Naive B cell (primary cell): ENCODE measurements around the gene P4HA1. TPM values are rescaled to one million over a fixed set of nuclear protein-coding genes. Genes with fewer than 3 reads are reported as not detected.
A peak's percentile ranks its signal among the peaks of the same experiment; 100 is the strongest.

Source experiments
- ATAC-seq, 2 donors: fragments of 150-1000 bp; cut with Tn5 transposase; 2 replicates each; pipeline ENCODE4 v1.10.0; 2021; ENCODE audit warnings: low read depth in 2 of 2, mild to moderate bottlenecking in 2 of 2, moderate library complexity in 2 of 2
- DNase-seq: peaks from one replicate; pipeline ENCODE4 v3.0.0; 2022
- H3K27ac Mint-ChIP-seq, 6 donors: one replicate each; pipeline ENCODE4 v1.8.0; 2020 to 2022; ENCODE audit warnings: mild to moderate bottlenecking in 6 of 6, mixed read lengths in 6 of 6, moderate library complexity in 5 of 6, inconsistent platforms in 2 of 6
- H3K27me3 Mint-ChIP-seq, 3 donors: one replicate each; pipeline ENCODE4 v1.8.0; 2021 to 2022; ENCODE audit warnings: mixed read lengths in 3 of 3, mild to moderate bottlenecking in 1 of 3
- H3K36me3 Mint-ChIP-seq, 2 donors: one replicate each; pipeline ENCODE4 v1.8.0; 2020 to 2022; ENCODE audit warnings: mixed read lengths in 2 of 2, inconsistent platforms in 1 of 2, mild to moderate bottlenecking in 1 of 2
- H3K4me1 Mint-ChIP-seq, 3 donors: one replicate each; pipeline ENCODE4 v1.8.0; 2020 to 2022; ENCODE audit warnings: mixed read lengths in 3 of 3, inconsistent platforms in 1 of 3, mild to moderate bottlenecking in 1 of 3, moderate library complexity in 1 of 3
- H3K4me3 Mint-ChIP-seq, 8 donors: one replicate each; pipeline ENCODE4 v1.8.0; 2020 to 2022; ENCODE audit warnings: mild to moderate bottlenecking in 8 of 8, mixed read lengths in 8 of 8, moderate library complexity in 8 of 8, inconsistent platforms in 2 of 8
- H3K9me3 Mint-ChIP-seq, 7 donors: one replicate each; pipeline ENCODE4 v1.8.0; 2020 to 2022; ENCODE audit warnings: mixed read lengths in 7 of 7, mild to moderate bottlenecking in 5 of 7, inconsistent platforms in 2 of 7, moderate library complexity in 1 of 7
- polyA plus RNA-seq, 6 donors: library from polyadenylated mRNA; unstranded; fragments of 300-500 nt; fragmentation: Illumina TruSeq; gene quantifications; one replicate each; pipeline ENCODE4 v1.2.3, GENCODE V29; 2021; ENCODE audit warnings: low read depth in 6 of 6

Gene P4HA1
- polyA plus RNA-seq, 6 donors from 2014 or later = 27.9 to 69.6 (median 41.6) TPM

DNA sequence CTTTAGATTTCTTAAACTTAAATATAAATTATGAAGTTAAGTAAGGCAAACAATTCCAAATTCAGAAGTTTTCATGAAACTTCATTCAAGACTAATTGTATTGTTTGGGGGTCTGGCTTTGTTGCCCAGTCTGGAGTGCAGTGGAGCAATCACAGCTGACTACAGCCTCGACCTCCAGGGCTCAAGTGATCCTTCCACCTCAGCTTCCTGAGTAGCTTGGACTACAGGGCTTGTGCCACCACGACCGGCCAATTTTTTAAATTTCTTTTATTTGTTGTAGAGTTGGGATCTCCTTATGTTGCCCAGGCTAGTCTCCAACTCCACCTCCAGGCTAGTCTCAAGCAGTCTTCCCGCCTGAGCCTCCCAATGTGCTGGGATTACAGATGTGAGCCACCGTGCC is 12.5 kb downstream of the P4HA1 start:
- DNase-seq = no peak
- no peaks in the 10 kb centered on the region for H3K27me3 Mint-ChIP-seq

GRCh38 chr10:73083221-73083620 is 13.4 kb downstream of the P4HA1 start:
- no peak for DNase-seq
- Mint-ChIP-seq H3K4me3 (no peak overlapping the region), H3K36me3 (no peaks in the 10 kb centered on the region), H3K9me3 (no peaks in the 10 kb centered on the region), H3K4me1 (peaks cover 3 to 22% (median 21%) of the 10 kb centered on the region in 3 donors), H3K27ac (peak overlapping the region in 1 of 6 donors; percentile 61), H3K27me3 (no peaks in the 10 kb centered on the region)
- ATAC-seq = no peak

More for the DNA sequence above, 12.5 kb downstream of the P4HA1 start:
- no peak for ATAC-seq
- Mint-ChIP-seq H3K9me3 (no peaks in the 10 kb centered on the region), H3K4me1 (peaks cover 3 to 22% (median 21%) of the 10 kb centered on the region in 3 donors), H3K36me3 (no peaks in the 10 kb centered on the region), H3K4me3 (no peak overlapping the region), H3K27ac (peak overlapping the region in 1 of 6 donors; percentile 42)

- no peaks in the 10 kb centered on the region for H3K36me3 Mint-ChIP-seq
- H3K27ac Mint-ChIP-seq = peak overlapping the region in 1 of 6 donors; percentile 26
- ATAC-seq (no peak), DNase-seq (no peak)
- H3K27me3 Mint-ChIP-seq = no peaks in the 10 kb centered on the region
- H3K4me3 Mint-ChIP-seq = no peak overlapping the region
- H3K4me1 Mint-ChIP-seq = peaks cover 10 to 18% (median 18%) of the 10 kb centered on the region in 3 donors
- H3K9me3 Mint-ChIP-seq = no peaks in the 10 kb centered on the region
Observed at GRCh38 chr10:73079779-73080541, 16.7 kb downstream of the P4HA1 start.

DNA sequence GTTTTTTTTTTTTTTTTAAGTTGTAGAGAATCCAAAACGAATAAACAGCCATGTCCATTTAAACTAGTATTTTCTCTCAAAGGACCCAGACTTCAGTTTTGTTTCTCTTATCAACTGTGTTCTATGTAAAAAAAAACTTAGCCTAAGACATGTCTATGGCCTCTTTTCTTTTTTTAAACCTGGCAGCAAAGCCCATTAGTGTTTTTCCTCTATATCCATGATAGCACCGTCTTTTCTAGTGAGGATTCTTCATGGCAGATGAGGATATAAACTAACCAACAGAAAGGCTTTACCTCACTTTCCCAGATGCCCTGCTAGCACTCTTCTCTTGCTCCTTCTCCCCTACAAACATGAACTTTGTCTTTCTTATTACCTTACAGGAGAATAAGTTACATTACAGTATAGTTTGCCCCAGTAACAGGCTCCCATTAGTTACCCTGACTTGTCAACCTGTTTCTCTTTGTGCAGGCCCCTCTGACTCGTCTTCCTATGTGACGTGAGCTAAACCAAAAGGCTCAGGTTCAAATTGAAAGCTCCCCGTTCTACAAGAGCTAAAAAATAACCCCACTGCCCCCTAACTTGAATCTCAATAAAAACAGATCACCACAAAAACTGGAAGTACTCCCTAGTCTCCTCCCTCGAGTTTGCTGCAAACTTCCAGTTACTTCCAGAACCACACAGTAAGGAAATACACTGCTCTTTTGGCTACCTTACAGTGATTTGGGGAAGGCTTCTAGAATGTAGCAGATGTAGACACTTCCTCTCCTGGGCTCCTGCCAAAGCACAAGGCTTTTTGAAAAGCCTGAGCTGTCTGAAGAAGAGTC is 20.1 kb downstream of the P4HA1 start:
- peak overlapping the region in 5 of 6 donors; percentile 40 to 96 (median 58) for H3K27ac Mint-ChIP-seq
- no peak for DNase-seq

GRCh38 chr10:73075829-73076228 is 20.8 kb downstream of the P4HA1 start:
- DNase-seq (no peak), ATAC-seq (no peak)
- Mint-ChIP-seq H3K27me3 (no peaks in the 10 kb centered on the region), H3K36me3 (peaks cover 9 to 14% of the 10 kb centered on the region in 2 donors), H3K4me1 (peaks cover 7 to 12% (median 8%) of the 10 kb centered on the region in 3 donors), H3K27ac (no peak overlapping the region), H3K4me3 (no peak overlapping the region), H3K9me3 (no peaks in the 10 kb centered on the region)

More for the DNA sequence above, 20.1 kb downstream of the P4HA1 start:
- no peak for ATAC-seq
- Mint-ChIP-seq H3K4me1 (peaks cover 7 to 12% (median 11%) of the 10 kb centered on the region in 3 donors), H3K36me3 (peaks cover 7 to 9% of the 10 kb centered on the region in 2 donors), H3K27me3 (no peaks in the 10 kb centered on the region), H3K9me3 (no peaks in the 10 kb centered on the region), H3K4me3 (peak overlapping the region in 1 of 8 donors; percentile 47)

- Mint-ChIP-seq H3K36me3 (peaks cover 9 to 14% of the 10 kb centered on the region in 2 donors), H3K4me1 (peaks cover 7 to 8% (median 7%) of the 10 kb centered on the region in 3 donors), H3K9me3 (no peaks in the 10 kb centered on the region), H3K27ac (peak overlapping the region in 1 of 6 donors; percentile 18), H3K4me3 (no peak overlapping the region), H3K27me3 (no peaks in the 10 kb centered on the region)
- ATAC-seq (no peak), DNase-seq (no peak)
Observed at GRCh38 chr10:73073627-73074026, 23.0 kb downstream of the P4HA1 start.

DNA sequence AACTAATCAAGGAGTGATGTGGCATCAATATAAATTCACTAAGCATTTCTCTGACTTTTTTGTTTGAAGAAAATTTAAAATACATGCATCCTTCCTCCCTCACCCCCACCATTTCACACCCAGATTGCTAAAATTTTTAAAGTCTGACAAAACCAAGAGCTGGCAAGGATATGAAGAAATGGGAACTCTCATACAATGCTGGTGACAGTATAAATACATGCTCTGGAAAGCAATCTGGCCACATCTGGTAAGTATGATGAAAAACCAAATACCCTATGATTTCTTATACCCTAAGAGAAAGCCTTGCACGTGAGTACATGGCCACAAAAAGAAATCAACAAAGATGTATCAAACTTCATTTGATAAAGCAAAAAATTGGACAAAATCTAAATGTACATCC is 31.2 kb downstream of the P4HA1 start:
- Mint-ChIP-seq H3K27ac (peak overlapping the region in 1 of 6 donors; percentile 65), H3K36me3 (peaks cover 6 to 10% of the 10 kb centered on the region in 2 donors)

GRCh38 chr10:73061743-73062142 is 34.9 kb downstream of the P4HA1 start:
- Mint-ChIP-seq H3K27ac (peak overlapping the region in 1 of 6 donors; percentile 12), H3K9me3 (no peaks in the 10 kb centered on the region), H3K4me1 (peaks cover 2 to 5% (median 3%) of the 10 kb centered on the region in 3 donors), H3K27me3 (no peaks in the 10 kb centered on the region), H3K36me3 (no peaks in the 10 kb centered on the region), H3K4me3 (no peak overlapping the region)
- no peak for ATAC-seq
- no peak for DNase-seq

More for the DNA sequence above, 31.2 kb downstream of the P4HA1 start:
- Mint-ChIP-seq H3K4me1 (peaks cover 0 to 5% (median 2%) of the 10 kb centered on the region in 3 donors), H3K27me3 (no peaks in the 10 kb centered on the region), H3K9me3 (no peaks in the 10 kb centered on the region), H3K4me3 (no peak overlapping the region)
- DNase-seq = no peak
- ATAC-seq = no peak

- Mint-ChIP-seq H3K9me3 (no peaks in the 10 kb centered on the region), H3K36me3 (no peaks in the 10 kb centered on the region), H3K4me1 (peaks cover 2 to 5% (median 3%) of the 10 kb centered on the region in 3 donors), H3K4me3 (no peak overlapping the region), H3K27me3 (no peaks in the 10 kb centered on the region), H3K27ac (peak overlapping the region in 3 of 6 donors; percentile 11 to 76 (median 26))
- ATAC-seq (peak; percentile 56 to 58), DNase-seq (peak; percentile 1)
Observed at GRCh38 chr10:73060738-73061635, 35.7 kb downstream of the P4HA1 start.

DNA sequence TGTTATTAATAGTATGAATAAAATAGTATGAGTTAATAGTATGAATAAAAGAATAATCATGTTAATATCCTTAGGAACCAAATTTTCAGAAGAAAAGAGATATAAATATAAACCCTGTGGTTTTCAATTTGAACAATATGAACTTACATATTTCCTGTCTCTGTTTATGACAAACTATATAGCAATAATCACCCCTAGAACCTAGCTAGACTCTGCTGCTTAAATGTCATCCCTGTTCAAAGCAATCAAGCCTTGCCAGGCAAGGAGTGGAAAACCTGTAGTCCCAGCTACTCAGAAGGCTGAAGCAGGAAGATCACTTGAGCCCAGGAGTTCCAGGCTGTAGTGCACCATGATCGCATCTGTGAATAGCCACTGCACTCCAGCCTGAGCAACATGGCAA is 36.5 kb downstream of the P4HA1 start:
- H3K36me3 Mint-ChIP-seq = no peaks in the 10 kb centered on the region
- no peaks in the 10 kb centered on the region for H3K27me3 Mint-ChIP-seq
- H3K4me3 Mint-ChIP-seq = no peak overlapping the region
- H3K4me1 Mint-ChIP-seq = peaks cover 2 to 5% (median 3%) of the 10 kb centered on the region in 3 donors
- ATAC-seq (no peak), DNase-seq (no peak)
- H3K9me3 Mint-ChIP-seq = no peaks in the 10 kb centered on the region
- peak overlapping the region in 3 of 6 donors; percentile 11 to 36 (median 32) for H3K27ac Mint-ChIP-seq

- Mint-ChIP-seq H3K36me3 (peaks cover 0 to 4% of the 10 kb centered on the region in 2 donors), H3K27ac (peak overlapping the region in 1 of 6 donors; percentile 13)
Observed at GRCh38 chr10:73058057-73058591, 38.5 kb downstream of the P4HA1 start.

DNA sequence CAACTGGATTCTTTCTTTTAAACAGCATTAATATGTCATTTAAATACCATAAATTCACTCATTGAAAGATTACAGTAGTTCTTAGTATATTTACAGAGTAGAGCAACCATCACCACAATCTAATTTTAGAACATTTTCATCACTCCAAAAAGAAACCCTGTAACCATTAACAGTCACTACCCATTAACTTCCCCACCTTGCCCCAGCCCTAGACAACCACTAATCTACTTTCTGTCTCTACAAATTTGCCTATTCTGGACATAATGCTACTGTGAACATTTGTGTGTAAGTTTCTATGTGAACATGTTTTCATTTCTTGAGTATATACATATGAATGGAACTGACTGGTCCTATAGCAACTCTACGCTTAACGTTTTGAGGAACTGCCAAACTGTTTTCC is 42.4 kb downstream of the P4HA1 start:
- Mint-ChIP-seq H3K9me3 (no peaks in the 10 kb centered on the region), H3K27ac (peak overlapping the region in 1 of 6 donors; percentile 40), H3K36me3 (peaks cover 7 to 15% of the 10 kb centered on the region in 2 donors), H3K27me3 (no peaks in the 10 kb centered on the region), H3K4me3 (peak overlapping the region in 1 of 8 donors; percentile 42), H3K4me1 (peaks cover 0 to 4% (median 0%) of the 10 kb centered on the region in 3 donors)
- no peak for DNase-seq
- ATAC-seq = no peak

More at GRCh38 chr10:73058057-73058591, 38.5 kb downstream of the P4HA1 start:
- no peak for DNase-seq
- H3K4me3 Mint-ChIP-seq = no peak overlapping the region
- no peaks in the 10 kb centered on the region for H3K27me3 Mint-ChIP-seq
- no peaks in the 10 kb centered on the region for H3K9me3 Mint-ChIP-seq
- ATAC-seq = no peak
- H3K4me1 Mint-ChIP-seq = peaks cover 3 to 6% (median 5%) of the 10 kb centered on the region in 3 donors
